OCI-LY3 (cell line): ENCODE measurements around the gene PPP4R3B.

Experiments
- H2AFZ ChIP-seq: fragments of 200-600, 300-600 bp; shearing (Covaris generic); 2 replicates; pipeline ENCODE4 v1.6.0; 2014; ENCODE audit warnings: antibody characterized with exemption, low read depth, low read length
- H3K27ac ChIP-seq: fragments of 200-600, 300-600 bp; sonication (generic); 2 replicates; pipeline ENCODE4 v1.5.1; 2014; ENCODE audit warnings: mild to moderate bottlenecking, low read length, moderate library complexity, mixed read lengths
- H3K27me3 ChIP-seq: fragments of 200-600, 300-600 bp; sonication (generic); 2 replicates; pipeline ENCODE4 v1.6.1; 2014; ENCODE audit warnings: low read depth, low read length, mixed read lengths
- H3K36me3 ChIP-seq: fragments of 200-600, 300-600 bp; sonication (generic); replicated peaks from 2 replicates; pipeline ENCODE3; 2014; ENCODE audit warnings: low read depth, low read length, mixed read lengths
- H3K4me1 ChIP-seq: fragments of 300-600, 200-600 bp; sonication (generic); 2 replicates; pipeline ENCODE4 v1.6.1; 2014; ENCODE audit warnings: low read length, mixed read lengths
- H3K4me2 ChIP-seq: fragments of 200-600, 300-600 bp; sonication (generic); 2 replicates; pipeline ENCODE4 v1.6.1; 2014; ENCODE audit warnings: low read length, mixed read lengths
- H3K4me3 ChIP-seq: fragments of 300-600, 200-600 bp; sonication (generic); 2 replicates; pipeline ENCODE4 v1.5.1; 2014; ENCODE audit warnings: antibody characterized with exemption, mild to moderate bottlenecking, low read length, moderate library complexity
- H3K79me2 ChIP-seq: fragments of 300-600, 200-600 bp; shearing (Covaris generic); 2 replicates; pipeline ENCODE4 v1.6.1; 2014; ENCODE audit warnings: mild to moderate bottlenecking, low read length, mixed read lengths
- H3K9ac ChIP-seq: fragments of 300-600, 200-600 bp; shearing (Covaris generic); 2 replicates; pipeline ENCODE4 v1.6.0; 2014; ENCODE audit warnings: mild to moderate bottlenecking, low read length, moderate library complexity
- H3K9me3 ChIP-seq: fragments of 200-600, 300-600 bp; shearing (Covaris generic); 2 replicates; pipeline ENCODE4 v1.6.1; 2014; ENCODE audit warnings: low read length, mixed read lengths; ENCODE audit not compliant: insufficient read depth
- H4K20me1 ChIP-seq: fragments of 200-600, 300-600 bp; sonication (generic); 2 replicates; pipeline ENCODE4 v1.6.1; 2016; ENCODE audit warnings: low read length, mixed read lengths; ENCODE audit not compliant: insufficient read depth
- EZH2phosphoT487 ChIP-seq: fragments of 200-600 bp; shearing (Covaris generic); IDR thresholded peaks from 2 replicates; pipeline ENCODE4 v1.6.1; 2018; ENCODE audit warnings: antibody characterized with exemption, mixed run types, low read depth
- TF ChIP-seq, protein P1 (sequence below): fragments of 200-600, 300-600 bp; sonication (generic); IDR thresholded peaks from 2 replicates; pipeline ENCODE4 v1.5.1; 2014; ENCODE audit warnings: antibody characterized with exemption, low read length, low read depth

PPP4R3B gene

DNA sequence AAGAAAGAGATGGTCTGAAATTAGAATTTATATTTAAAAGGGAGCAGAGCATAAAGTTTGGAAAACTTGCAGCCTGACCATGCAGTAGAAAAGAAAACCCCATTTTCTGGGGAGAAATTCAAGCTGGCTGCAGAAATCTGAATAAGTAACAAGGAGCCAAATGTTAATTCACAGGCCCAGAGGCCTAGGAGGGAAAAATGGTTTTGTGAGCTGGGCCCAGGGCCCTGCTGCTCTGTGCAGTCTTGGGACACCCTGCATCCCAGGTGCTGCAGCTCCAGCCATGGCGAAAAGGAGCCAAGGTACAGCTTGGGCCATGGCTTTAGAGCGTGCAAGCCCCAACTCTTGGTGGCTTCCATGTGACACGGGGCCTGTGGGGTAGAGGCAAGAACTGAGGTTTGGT, 56.6 kb downstream of the PPP4R3B start:
- Histone ChIP-seq H3K4me2 (no peak overlapping the region), H2AFZ (no peak overlapping the region), H3K36me3 (peaks cover 54% of the 10 kb centered on the region), H3K79me2 (no peaks in the 10 kb centered on the region), H3K9ac (no peak overlapping the region), H3K9me3 (no peaks in the 10 kb centered on the region), H3K4me1 (no peaks in the 10 kb centered on the region), H3K27me3 (no peaks in the 10 kb centered on the region), H4K20me1 (no peaks in the 10 kb centered on the region), H3K4me3 (no peak overlapping the region), H3K27ac (no peak overlapping the region)
- TF ChIP-seq, protein P1, sequence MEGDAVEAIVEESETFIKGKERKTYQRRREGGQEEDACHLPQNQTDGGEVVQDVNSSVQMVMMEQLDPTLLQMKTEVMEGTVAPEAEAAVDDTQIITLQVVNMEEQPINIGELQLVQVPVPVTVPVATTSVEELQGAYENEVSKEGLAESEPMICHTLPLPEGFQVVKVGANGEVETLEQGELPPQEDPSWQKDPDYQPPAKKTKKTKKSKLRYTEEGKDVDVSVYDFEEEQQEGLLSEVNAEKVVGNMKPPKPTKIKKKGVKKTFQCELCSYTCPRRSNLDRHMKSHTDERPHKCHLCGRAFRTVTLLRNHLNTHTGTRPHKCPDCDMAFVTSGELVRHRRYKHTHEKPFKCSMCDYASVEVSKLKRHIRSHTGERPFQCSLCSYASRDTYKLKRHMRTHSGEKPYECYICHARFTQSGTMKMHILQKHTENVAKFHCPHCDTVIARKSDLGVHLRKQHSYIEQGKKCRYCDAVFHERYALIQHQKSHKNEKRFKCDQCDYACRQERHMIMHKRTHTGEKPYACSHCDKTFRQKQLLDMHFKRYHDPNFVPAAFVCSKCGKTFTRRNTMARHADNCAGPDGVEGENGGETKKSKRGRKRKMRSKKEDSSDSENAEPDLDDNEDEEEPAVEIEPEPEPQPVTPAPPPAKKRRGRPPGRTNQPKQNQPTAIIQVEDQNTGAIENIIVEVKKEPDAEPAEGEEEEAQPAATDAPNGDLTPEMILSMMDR, result no peak
- no peak for TF ChIP-seq EZH2phosphoT487

- peaks cover 43% of the 10 kb centered on the region for H3K36me3 ChIP-seq
- 0 out of 2 replicates have a peak, but pooled peaks cover 3% of the 10 kb centered on the region for H4K20me1 ChIP-seq
- no peaks in the 10 kb centered on the region for H3K9me3 ChIP-seq
- no peak overlapping the region for H3K4me3 ChIP-seq
- no peaks in the 10 kb centered on the region for H3K4me1 ChIP-seq
- H3K9ac ChIP-seq, result no peak overlapping the region
- no peak overlapping the region for H2AFZ ChIP-seq
- no peak for TF ChIP-seq EZH2phosphoT487
- TF ChIP-seq, protein P1, result no peak
- H3K79me2 ChIP-seq, result peaks cover 3% of the 10 kb centered on the region; the same call in 1 of the 2 replicates
- H3K27me3 ChIP-seq, result no peaks in the 10 kb centered on the region
- H3K4me2 ChIP-seq, result no peak overlapping the region
- no peak overlapping the region for H3K27ac ChIP-seq
These were observed 60.6 kb downstream of the PPP4R3B start for GRCh38 chr2:55556809-55557208.

DNA sequence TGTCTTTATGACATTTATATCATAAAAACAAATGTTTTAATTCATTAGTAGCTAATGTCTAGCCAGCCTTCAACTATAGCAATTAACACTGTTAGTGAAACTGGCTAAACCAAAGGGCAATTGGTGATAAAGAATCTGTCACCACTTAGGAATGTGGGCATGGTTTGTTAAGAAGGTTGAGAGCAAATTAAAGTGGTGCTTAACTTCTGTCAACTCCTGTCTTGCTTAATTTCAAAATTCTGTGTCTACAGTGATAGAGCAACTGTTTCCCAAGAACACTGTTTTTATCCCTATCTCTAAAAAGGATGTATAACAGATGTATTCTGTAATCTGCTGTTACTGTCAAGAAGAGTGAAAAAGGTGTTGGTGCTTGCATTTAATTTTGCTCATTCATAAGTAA, 61.4 kb downstream of the PPP4R3B start:
- H3K36me3 ChIP-seq, result peaks cover 35% of the 10 kb centered on the region
- no peaks in the 10 kb centered on the region for H3K4me1 ChIP-seq

DNA sequence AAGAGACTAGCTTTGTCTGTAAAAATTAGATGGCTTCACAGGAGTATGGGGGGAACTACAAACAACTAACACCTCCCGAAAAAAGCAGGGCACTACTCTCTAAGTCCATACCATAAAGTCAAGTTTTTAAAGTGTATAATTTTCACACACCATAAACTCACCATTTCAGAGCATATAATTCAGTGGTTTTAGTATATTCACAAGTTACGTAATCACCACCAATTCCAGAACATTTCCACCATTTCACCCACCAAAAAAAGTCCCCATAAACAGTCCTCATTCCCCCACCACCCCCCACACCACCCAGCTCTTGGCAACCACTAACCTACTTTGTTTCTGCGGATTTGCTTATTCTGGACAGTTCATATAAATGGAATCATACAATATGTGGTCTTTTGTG, 64.1 kb downstream of the PPP4R3B start:
- Histone ChIP-seq H2AFZ (no peak overlapping the region), H3K9me3 (no peaks in the 10 kb centered on the region), H3K4me1 (no peaks in the 10 kb centered on the region), H3K4me3 (no peak overlapping the region), H3K36me3 (peaks cover 41% of the 10 kb centered on the region), H3K4me2 (no peak overlapping the region), H3K9ac (no peak overlapping the region), H3K27ac (no peak overlapping the region), H3K79me2 (peaks cover 3% of the 10 kb centered on the region; the same call in 1 of the 2 replicates), H4K20me1 (0 out of 2 replicates have a peak, but pooled peaks cover 3% of the 10 kb centered on the region), H3K27me3 (no peaks in the 10 kb centered on the region)
- TF ChIP-seq EZH2phosphoT487, result no peak
- TF ChIP-seq, protein P1, result no peak

More for the DNA sequence above, 61.4 kb downstream of the PPP4R3B start:
- no peaks in the 10 kb centered on the region for H3K9me3 ChIP-seq
- no peak overlapping the region for H3K9ac ChIP-seq
- H3K4me2 ChIP-seq, result no peak overlapping the region
- 0 out of 2 replicates have a peak, but pooled peaks cover 3% of the 10 kb centered on the region for H4K20me1 ChIP-seq
- H2AFZ ChIP-seq, result no peak overlapping the region
- H3K27ac ChIP-seq, result no peak overlapping the region
- no peak overlapping the region for H3K4me3 ChIP-seq
- no peak for TF ChIP-seq EZH2phosphoT487
- TF ChIP-seq, protein P1, result no peak
- no peaks in the 10 kb centered on the region for H3K27me3 ChIP-seq
- peaks cover 3% of the 10 kb centered on the region; the same call in 1 of the 2 replicates for H3K79me2 ChIP-seq
